NT2/D1 (cell line): ENCODE data around the gene DMBX1.

Source experiments
- SUZ12 ChIP-seq: IDR thresholded peaks from 2 replicates; pipeline ENCODE4 v1.6.1; 2011; ENCODE audit not compliant: insufficient read length, insufficient read depth; ENCODE audit errors: extremely low read depth
- ZNF274 ChIP-seq: IDR thresholded peaks from 2 replicates; pipeline ENCODE4 v1.6.1; 2011; ENCODE audit warnings: mild to moderate bottlenecking, low read depth, low read length

- TF ChIP-seq SUZ12 (no peak), ZNF274 (no peak)
These were observed 28.4 kb upstream of the DMBX1 start for GRCh38 chr1:46461017-46461808.
